K562 (cell line): ENCODE measurements around the gene PFN2. TPM values are rescaled to one million over a fixed set of nuclear protein-coding genes. Genes with fewer than 3 reads are reported as not detected.

ENCODE experiments used
- ATAC-seq: fragments of 200-7000 bp; cut with Tn5 transposase; 3 replicates; pipeline ENCODE4 v1.9.1; 2020; ENCODE audit warnings: moderate library complexity
- BruUV-seq: library from RNA; stranded (reverse); fragments of 400-500 nt; replicated peaks from 2 replicates; lab custom pipeline; 2021; lab: Mats Ljungman, UMichigan
- CTCF ChIA-PET: fragments of 300-600 bp; formaldehyde crosslinking; extraction: SDS; loops from one replicate; lab custom pipeline; 2021; ENCODE audit warnings: low intra/inter-chr PET ratio; lab: Yijun Ruan, JAX
- POLR2A ChIA-PET: fragments of 300-600, 350-650 bp; sonication (Branson Sonifier 250); formaldehyde crosslinking; extraction: SDS; loops from one replicate; lab custom pipeline; 2021; ENCODE audit warnings: antibody characterized with exemption, inconsistent platforms; lab: Yijun Ruan, JAX
- DNase-seq, 4 experiments: peaks; one replicate each; pipeline versions ENCODE4 v3.0.0 to v3.0.0-alpha.2; 2011 to 2018; ENCODE audit warnings: low spot score in 3 of 4, mixed read lengths in 3 of 4; ENCODE audit errors: extremely low read depth in 1 of 4
- FAIRE-seq: peaks from 2 replicates; lab custom pipeline; 2011; peaks lifted over from hg19 to GRCh38; lab: Jason Lieb, UNC
- H2AFZ ChIP-seq: 2 replicates; pipeline ENCODE4 v1.6.0; 2011; ENCODE audit warnings: low read depth, low read length, control low read depth, inconsistent platforms
- H3K27ac ChIP-seq: fragments of 200-600 bp; 3 replicates; pipeline ENCODE4 v1.8.0; 2011; ENCODE audit warnings: low read depth, mild to moderate bottlenecking, control low read depth, inconsistent platforms, low read length, moderate library complexity, mixed read lengths; ENCODE audit errors: extremely low read depth
- H3K27me3 ChIP-seq, 2 experiments: fragments of 300-600 bp in 1 of 2; 2 replicates in 1 of 2; 3 replicates in 1 of 2; pipeline versions ENCODE4 v1.6.0 to v1.8.0; 2011; ENCODE audit warnings: inconsistent platforms in 2 of 2, low read length in 2 of 2, mild to moderate bottlenecking in 1 of 2, mixed read lengths in 1 of 2, moderate library complexity in 1 of 2; ENCODE audit not compliant: control insufficient read depth in 2 of 2, insufficient read depth in 2 of 2
- H3K36me3 ChIP-seq: fragments of 300-600 bp; 3 replicates; pipeline ENCODE4 v1.8.0; 2011; ENCODE audit warnings: mild to moderate bottlenecking, low read length, inconsistent platforms; ENCODE audit not compliant: control insufficient read depth, insufficient read depth
- H3K4me1 ChIP-seq, 2 experiments: fragments of 200-600 bp in 1 of 2; replicated peaks in 1 of 2; 2 replicates in 1 of 2; 3 replicates in 1 of 2; pipeline versions ENCODE4 v1.5.1 to v1.8.0; 2011; ENCODE audit warnings: inconsistent platforms in 2 of 2, low read length in 2 of 2, mild to moderate bottlenecking in 1 of 2, mixed read lengths in 1 of 2, moderate library complexity in 1 of 2; ENCODE audit not compliant: control insufficient read depth in 2 of 2, insufficient read depth in 2 of 2
- H3K4me2 ChIP-seq: 2 replicates; pipeline ENCODE4 v1.6.1; 2011; ENCODE audit warnings: low read length, control low read depth, inconsistent platforms, mixed read lengths; ENCODE audit not compliant: insufficient read depth
- H3K4me3 ChIP-seq: fragments of 200-600 bp; sonication (generic), shearing (Covaris generic); 2 replicates; pipeline ENCODE4 v1.5.1; 2016; ENCODE audit warnings: control low read depth, inconsistent platforms
- H3K79me2 ChIP-seq: fragments of 200-600 bp; 3 replicates; pipeline ENCODE4 v1.8.0; 2011; ENCODE audit warnings: low read length, inconsistent platforms; ENCODE audit not compliant: control insufficient read depth, insufficient read depth
- H3K9ac ChIP-seq, 2 experiments: 2 replicates each; pipeline versions ENCODE4 v1.6.0 to v1.6.1; 2011; ENCODE audit warnings: low read depth in 2 of 2, low read length in 2 of 2, control low read depth in 1 of 2, inconsistent platforms in 1 of 2, mild to moderate bottlenecking in 1 of 2, mixed read lengths in 1 of 2; ENCODE audit not compliant: insufficient read depth in 1 of 2
- H3K9me1 ChIP-seq: one replicate; pipeline ENCODE4 v1.6.0; 2011; ENCODE audit warnings: inconsistent platforms, mild to moderate bottlenecking, low read length, moderate library complexity; ENCODE audit not compliant: control insufficient read depth, insufficient read depth
- H3K9me3 ChIP-seq: replicated peaks from 2 replicates; pipeline ENCODE4 v1.5.1; 2011; ENCODE audit warnings: low read depth, low read length, inconsistent platforms; ENCODE audit not compliant: control insufficient read depth, insufficient read depth
- H4K20me1 ChIP-seq: replicated peaks from 2 replicates; pipeline ENCODE4 v1.6.1; 2011; ENCODE audit warnings: low read length, inconsistent platforms, mixed read lengths; ENCODE audit not compliant: control insufficient read depth, insufficient read depth
- CREB1 ChIP-seq, 2 experiments: sonication (generic) in 1 of 2; formaldehyde crosslinking in 1 of 2; IDR thresholded peaks; 2 replicates each; pipeline versions ENCODE4 v1.6.1 to v1.8.0; 2012 to 2022; ENCODE audit warnings: inconsistent platforms in 1 of 2, mild to moderate bottlenecking in 1 of 2, missing genetic modification reagents in 1 of 2, moderate library complexity in 1 of 2
- ELF1 ChIP-seq: fragments of 200-800 bp; sonication (Bioruptor generic); IDR thresholded peaks from 2 replicates; pipeline ENCODE4 v1.6.1; 2016; ENCODE audit warnings: missing genetic modification characterization, missing compliant biosample characterization
- NFRKB ChIP-seq: fragments of 450-650 bp; IDR thresholded peaks from 2 replicates; pipeline ENCODE4 v1.6.1; 2016; ENCODE audit warnings: low read depth
- NR2C1 ChIP-seq, 2 experiments: fragments of 450-650 bp; IDR thresholded peaks; 2 replicates each; pipeline ENCODE4 v1.6.1; 2017; ENCODE audit warnings: mild to moderate bottlenecking in 2 of 2, antibody characterized with exemption in 1 of 2, inconsistent platforms in 1 of 2, missing compliant biosample characterization in 1 of 2, missing genetic modification characterization in 1 of 2
- PHF20 ChIP-seq: fragments of 450-650 bp; IDR thresholded peaks from 2 replicates; pipeline ENCODE4 v1.6.1; 2018; ENCODE audit not compliant: partially characterized antibody
- YY1 ChIP-seq, 3 experiments: IDR thresholded peaks; 2 replicates each; pipeline ENCODE4 v1.6.1; 2011; ENCODE audit warnings: low read length in 2 of 3, mild to moderate bottlenecking in 2 of 3, moderate library complexity in 2 of 3, borderline replicate concordance in 1 of 3, control low read depth in 1 of 3, low read depth in 1 of 3; ENCODE audit not compliant: insufficient read depth in 3 of 3, insufficient replicate concordance in 2 of 3, control insufficient read depth in 1 of 3, insufficient read length in 1 of 3; ENCODE audit errors: extremely low read depth in 1 of 3
- ZC3H11A ChIP-seq: IDR thresholded peaks from 2 replicates; pipeline ENCODE4 v1.6.1; 2012; ENCODE audit warnings: low read depth, low read length, improper control_type of control experiment
- ZNF134 ChIP-seq: fragments of 250-450 bp; sonication (Bioruptor Pico); conservative IDR thresholded peaks from 2 replicates; pipeline ENCODE4 v1.4.0; 2020
- ZNF232 ChIP-seq: sonication (generic); formaldehyde crosslinking; IDR thresholded peaks from 2 replicates; pipeline ENCODE4 v1.8.0; 2022; ENCODE audit warnings: mild to moderate bottlenecking, missing genetic modification reagents
- WGBS: fragments of 100-300 bp; shearing (Covaris generic); methylation state at CpG from one replicate; pipeline ENCODE4 v1.1.6; 2016; ENCODE audit warnings: low coverage, mixed read lengths; ENCODE audit not compliant: insufficient coverage; ENCODE audit errors: missing lambda C conversion rate; 5-methylcytosine and 5-hydroxymethylcytosine counted together
- in situ Hi-C: fragments of 300-500 bp; cut with MboI; formaldehyde crosslinking; loops from 4 replicates; pipeline ENCODE4 v1.15.0; 2018; ENCODE audit warnings: inconsistent platforms, mixed read lengths
- intact Hi-C: fragments of 100-400 bp; cut with micrococcal nuclease; formaldehyde crosslinking; loops from 2 replicates; pipeline ENCODE4 v1.14.2; 2022
- polyA plus RNA-seq, 8 experiments: library from polyadenylated mRNA; depleted of rRNA in 4 of 8; stranded (reverse) in 5 of 8; unstranded in 3 of 8; fragments of >200 nt; fragmentation: Nextera tagmentation in 2 of 8; fragmentation: Illumina TruSeq in 1 of 8; extraction: Ambion mirVana in 2 of 8; extraction: Trizol in 1 of 8; gene quantifications; 2 replicates each; pipeline versions ENCODE4 v1.2.1 to v1.2.3, GENCODE V29; 2011 to 2014; ENCODE audit warnings: inconsistent platforms in 1 of 8, missing spikeins in 1 of 8
- total RNA-seq, 7 experiments: library from RNA; depleted of rRNA in 6 of 7; stranded (reverse); fragments of >200 nt in 6 of 7; fragmentation: Illumina TruSeq in 2 of 7; extraction: Trizol in 2 of 7; gene quantifications; 2 replicates each; pipeline versions ENCODE4 v1.2.1 to v1.2.3, GENCODE V29; 2011 to 2021; ENCODE audit warnings: low replicate concordance in 1 of 7
- TF ChIP-seq, protein P1 (sequence below): IDR thresholded peaks from 2 replicates; pipeline ENCODE4 v1.6.1; 2012; ENCODE audit warnings: low read depth, low read length, improper control_type of control experiment, borderline replicate concordance
- TF ChIP-seq, protein P2 (sequence below): IDR thresholded peaks from 2 replicates; pipeline ENCODE4 v1.6.1; 2011; ENCODE audit warnings: borderline replicate concordance, low read depth, mild to moderate bottlenecking, moderate library complexity, low read length; ENCODE audit not compliant: insufficient read depth, poor library complexity, severe bottlenecking
- TF ChIP-seq, protein P3 (sequence below), 2 experiments: IDR thresholded peaks; 2 replicates each; pipeline ENCODE4 v1.6.1; 2011; ENCODE audit warnings: borderline replicate concordance in 1 of 2, control low read depth in 1 of 2, low read depth in 1 of 2, low read length in 1 of 2, mild to moderate bottlenecking in 1 of 2, mixed read lengths in 1 of 2, moderate library complexity in 1 of 2; ENCODE audit not compliant: insufficient read depth in 1 of 2, insufficient read length in 1 of 2, poor library complexity in 1 of 2, severe bottlenecking in 1 of 2; ENCODE audit errors: extremely low read depth in 1 of 2
- TF ChIP-seq, protein P4 (sequence below): fragments of 250-450 bp; sonication (Bioruptor Pico); IDR thresholded peaks from 2 replicates; pipeline ENCODE4 v1.5.0; 2020; ENCODE audit warnings: mild to moderate bottlenecking, borderline replicate concordance

PFN2 gene
- total and polyA plus RNA-seq, 9 of the 15 experiments (the other 6 are each of a cell fraction or from before 2014, with no cell fraction given), result 0.14 to 0.86 (median 0.35) TPM

DNA sequence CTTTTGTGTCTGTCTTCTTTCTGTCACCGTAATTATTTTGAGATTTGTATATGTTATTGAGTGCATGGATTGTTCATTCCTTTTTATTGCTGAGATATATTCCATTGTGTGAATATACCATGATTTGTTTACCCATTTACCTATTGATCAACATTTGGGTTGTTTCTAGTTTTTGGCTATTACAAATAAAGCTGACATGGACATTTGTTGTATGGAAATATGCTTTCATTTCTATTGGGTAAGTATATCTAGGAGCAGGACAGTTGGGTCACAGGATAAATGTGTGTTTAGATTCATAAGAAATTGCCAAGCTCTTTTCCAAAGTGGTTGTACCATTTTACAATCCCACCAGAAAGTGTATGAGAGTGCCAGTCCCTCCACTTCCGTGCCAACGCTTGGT is 51.2 kb downstream of the PFN2 start:
- intact Hi-C loops, result no loop called here
- WGBS, result 75% methylated on average over 3 of the region's 3 CpGs
- CTCF ChIA-PET, result no interaction called here
- TF ChIP-seq ZNF134 (CRISPR knock-in tag), result no peak
- TF ChIP-seq, protein P1, sequence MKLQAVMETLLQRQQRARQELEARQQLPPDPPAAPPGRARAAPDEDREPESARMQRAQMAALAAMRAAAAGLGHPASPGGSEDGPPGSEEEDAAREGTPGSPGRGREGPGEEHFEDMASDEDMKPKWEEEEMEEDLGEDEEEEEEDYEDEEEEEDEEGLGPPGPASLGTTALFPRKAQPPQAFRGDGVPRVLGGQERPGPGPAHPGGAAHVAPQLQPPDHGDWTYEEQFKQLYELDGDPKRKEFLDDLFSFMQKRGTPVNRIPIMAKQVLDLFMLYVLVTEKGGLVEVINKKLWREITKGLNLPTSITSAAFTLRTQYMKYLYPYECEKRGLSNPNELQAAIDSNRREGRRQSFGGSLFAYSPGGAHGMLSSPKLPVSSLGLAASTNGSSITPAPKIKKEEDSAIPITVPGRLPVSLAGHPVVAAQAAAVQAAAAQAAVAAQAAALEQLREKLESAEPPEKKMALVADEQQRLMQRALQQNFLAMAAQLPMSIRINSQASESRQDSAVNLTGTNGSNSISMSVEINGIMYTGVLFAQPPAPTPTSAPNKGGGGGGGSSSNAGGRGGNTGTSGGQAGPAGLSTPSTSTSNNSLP, result no peak
- no peak for TF ChIP-seq ZNF232 (CRISPR knock-in tag)
- no peak for TF ChIP-seq PHF20
- TF ChIP-seq, protein P2, sequence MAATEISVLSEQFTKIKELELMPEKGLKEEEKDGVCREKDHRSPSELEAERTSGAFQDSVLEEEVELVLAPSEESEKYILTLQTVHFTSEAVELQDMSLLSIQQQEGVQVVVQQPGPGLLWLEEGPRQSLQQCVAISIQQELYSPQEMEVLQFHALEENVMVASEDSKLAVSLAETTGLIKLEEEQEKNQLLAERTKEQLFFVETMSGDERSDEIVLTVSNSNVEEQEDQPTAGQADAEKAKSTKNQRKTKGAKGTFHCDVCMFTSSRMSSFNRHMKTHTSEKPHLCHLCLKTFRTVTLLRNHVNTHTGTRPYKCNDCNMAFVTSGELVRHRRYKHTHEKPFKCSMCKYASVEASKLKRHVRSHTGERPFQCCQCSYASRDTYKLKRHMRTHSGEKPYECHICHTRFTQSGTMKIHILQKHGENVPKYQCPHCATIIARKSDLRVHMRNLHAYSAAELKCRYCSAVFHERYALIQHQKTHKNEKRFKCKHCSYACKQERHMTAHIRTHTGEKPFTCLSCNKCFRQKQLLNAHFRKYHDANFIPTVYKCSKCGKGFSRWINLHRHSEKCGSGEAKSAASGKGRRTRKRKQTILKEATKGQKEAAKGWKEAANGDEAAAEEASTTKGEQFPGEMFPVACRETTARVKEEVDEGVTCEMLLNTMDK, result no peak
- no peak for TF ChIP-seq NR2C1 (IDR thresholded peaks at IDR 0.05)
- no peak for TF ChIP-seq NR2C1 (tag; IDR thresholded peaks at IDR 0.05)
- TF ChIP-seq, protein P3, sequence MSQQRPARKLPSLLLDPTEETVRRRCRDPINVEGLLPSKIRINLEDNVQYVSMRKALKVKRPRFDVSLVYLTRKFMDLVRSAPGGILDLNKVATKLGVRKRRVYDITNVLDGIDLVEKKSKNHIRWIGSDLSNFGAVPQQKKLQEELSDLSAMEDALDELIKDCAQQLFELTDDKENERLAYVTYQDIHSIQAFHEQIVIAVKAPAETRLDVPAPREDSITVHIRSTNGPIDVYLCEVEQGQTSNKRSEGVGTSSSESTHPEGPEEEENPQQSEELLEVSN (IDR thresholded peaks at IDR 0.05; ENCODE audit: borderline replicate concordance in 1 of 2, extremely low read depth in 1 of 2, insufficient read depth in 1 of 2, insufficient read length in 1 of 2, low read depth in 1 of 2, low read length in 1 of 2, poor library complexity in 1 of 2, severe bottlenecking in 1 of 2), result no peak
- TF ChIP-seq YY1 (IDR thresholded peaks at IDR 0.05; ENCODE audit: borderline replicate concordance in 1 of 3, control insufficient read depth in 1 of 3, extremely low read depth in 1 of 3, insufficient read depth in 3 of 3, insufficient read length in 1 of 3, insufficient replicate concordance in 2 of 3, low read depth in 1 of 3, low read length in 2 of 3), result no peak
- no peak for TF ChIP-seq ZC3H11A
- TF ChIP-seq NFRKB, result no peak
- TF ChIP-seq ELF1 (tag), result no peak
- TF ChIP-seq, protein P4, sequence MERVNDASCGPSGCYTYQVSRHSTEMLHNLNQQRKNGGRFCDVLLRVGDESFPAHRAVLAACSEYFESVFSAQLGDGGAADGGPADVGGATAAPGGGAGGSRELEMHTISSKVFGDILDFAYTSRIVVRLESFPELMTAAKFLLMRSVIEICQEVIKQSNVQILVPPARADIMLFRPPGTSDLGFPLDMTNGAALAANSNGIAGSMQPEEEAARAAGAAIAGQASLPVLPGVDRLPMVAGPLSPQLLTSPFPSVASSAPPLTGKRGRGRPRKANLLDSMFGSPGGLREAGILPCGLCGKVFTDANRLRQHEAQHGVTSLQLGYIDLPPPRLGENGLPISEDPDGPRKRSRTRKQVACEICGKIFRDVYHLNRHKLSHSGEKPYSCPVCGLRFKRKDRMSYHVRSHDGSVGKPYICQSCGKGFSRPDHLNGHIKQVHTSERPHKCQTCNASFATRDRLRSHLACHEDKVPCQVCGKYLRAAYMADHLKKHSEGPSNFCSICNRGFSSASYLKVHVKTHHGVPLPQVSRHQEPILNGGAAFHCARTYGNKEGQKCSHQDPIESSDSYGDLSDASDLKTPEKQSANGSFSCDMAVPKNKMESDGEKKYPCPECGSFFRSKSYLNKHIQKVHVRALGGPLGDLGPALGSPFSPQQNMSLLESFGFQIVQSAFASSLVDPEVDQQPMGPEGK (CRISPR knock-in tag), result no peak
- no peak for TF ChIP-seq CREB1 (IDR thresholded peaks at IDR 0.05)
- no peak for TF ChIP-seq CREB1 (CRISPR knock-in tag; IDR thresholded peaks at IDR 0.05)

More for the DNA sequence above, 51.2 kb downstream of the PFN2 start:
- no peak overlapping the region for H3K9ac ChIP-seq
- no peaks in the 10 kb centered on the region for H3K79me2 ChIP-seq
- H3K27me3 ChIP-seq, result no peaks in the 10 kb centered on the region
- no TSS peak for BruUV-seq
- H2AFZ ChIP-seq, result no peak overlapping the region
- no peak overlapping the region for H3K4me2 ChIP-seq
- in situ Hi-C loops, result no loop called here
- POLR2A ChIA-PET, result interaction anchor here (1.0 kb wide), 1 partner anchor 10 kb away, joined by 3 read pairs; no protein-coding TSS in a partner anchor
- H3K4me3 ChIP-seq, result no peak overlapping the region
- ATAC-seq, result no peak
- H3K4me1 ChIP-seq, result no peaks in the 10 kb centered on the region
- no peaks in the 10 kb centered on the region for H3K36me3 ChIP-seq
- H3K27ac ChIP-seq, result no peak overlapping the region
- H3K9me3 ChIP-seq, result no peaks in the 10 kb centered on the region
- no peak for DNase-seq
- H3K9me1 ChIP-seq, result no peaks in the 10 kb centered on the region
- H4K20me1 ChIP-seq, result no peaks in the 10 kb centered on the region
- no peak for FAIRE-seq
